Fibroblast of lung (primary cell): ENCODE measurements around the gene OCA2.

ENCODE experiments used
- CTCF ChIP-seq, 2 donors: IDR thresholded peaks in 1 of 2; conservative IDR thresholded peaks in 1 of 2; 1 replicate in 1 of 2; 2 replicates in 1 of 2; pipeline ENCODE4 v1.5.1; 2011 to 2012; ENCODE audit warnings: low read length in 2 of 2, control low read depth in 1 of 2, inconsistent platforms in 1 of 2, low read depth in 1 of 2, mild to moderate bottlenecking in 1 of 2
- EZH2 ChIP-seq: IDR thresholded peaks from 2 replicates; pipeline ENCODE4 v1.5.1; 2012; ENCODE audit warnings: low read length, control low read depth, mild to moderate bottlenecking; ENCODE audit errors: missing control alignments

- TF ChIP-seq EZH2 (no peak), CTCF (conservative IDR thresholded peaks at IDR 0.05 in 1 of 2, IDR thresholded peaks at IDR 0.05 in 1 of 2; ENCODE audit: low read depth in 1 of 2, low read length in 2 of 2) (no peak)
Measured at GRCh38 chr15:27833974-27834373, 265.1 kb downstream of the OCA2 start.
